Stimulated activated CD4-positive, alpha-beta T cell treated with anti-CD3 and anti-CD28 coated beads, Interleukin-1b, Interleukin-23, amount 100 ng/mL, for 48 hours (primary cell): Measurements from ENCODE around the gene PTPRG.

ENCODE experiments used
- DNase-seq: peaks from one replicate; pipeline ENCODE4 v3.0.0-alpha.2; 2020

The PTPRG gene

DNA sequence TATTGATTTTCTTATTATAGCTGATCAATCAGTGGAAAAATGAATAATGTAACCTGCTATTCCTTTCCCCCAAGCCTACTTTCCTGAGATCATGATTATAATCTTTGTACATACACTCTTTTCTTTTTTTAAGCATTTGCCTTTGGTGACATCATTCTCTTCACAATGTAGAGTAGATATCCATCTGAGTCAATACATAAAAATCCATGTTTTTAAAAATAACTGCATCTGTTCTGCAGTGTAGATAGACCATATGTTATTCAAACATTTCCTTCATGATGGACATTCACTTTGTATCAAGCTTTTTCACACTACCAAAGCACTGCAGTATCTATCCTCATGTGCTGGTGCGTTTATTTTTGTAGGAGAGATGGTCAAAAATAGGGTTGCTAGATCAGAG is 211.1 kb downstream of the PTPRG start:
- no peak for DNase-seq

DNA sequence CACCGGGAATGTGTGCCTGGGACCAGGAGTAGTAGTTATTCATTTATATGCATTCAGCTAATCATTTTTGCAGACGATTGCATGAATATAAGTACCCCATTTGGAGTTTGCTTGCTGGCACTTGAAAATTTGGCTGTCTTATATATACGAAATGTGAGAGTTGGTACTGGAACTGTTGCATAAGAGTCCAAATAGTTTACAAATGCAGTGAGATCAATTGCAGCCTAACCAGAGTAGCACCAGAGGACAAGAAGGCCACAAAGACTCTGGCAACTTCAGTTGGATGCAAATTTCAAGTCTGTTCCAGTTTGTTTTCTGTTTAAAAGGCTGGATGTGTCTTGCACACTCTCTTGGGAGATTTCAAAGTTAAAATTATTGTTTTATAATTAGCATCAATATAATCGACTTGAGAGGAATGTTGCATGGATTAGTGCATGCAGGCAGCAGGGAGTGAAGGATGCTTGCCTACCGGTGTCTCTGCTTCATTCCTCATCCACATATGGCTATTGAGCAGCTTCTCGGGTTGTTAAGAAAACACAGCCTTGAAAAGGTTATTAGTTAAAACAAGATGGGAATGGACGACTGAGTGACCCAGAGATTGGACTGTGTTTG is 213.0 kb downstream of the PTPRG start:
- no peak for DNase-seq

DNA sequence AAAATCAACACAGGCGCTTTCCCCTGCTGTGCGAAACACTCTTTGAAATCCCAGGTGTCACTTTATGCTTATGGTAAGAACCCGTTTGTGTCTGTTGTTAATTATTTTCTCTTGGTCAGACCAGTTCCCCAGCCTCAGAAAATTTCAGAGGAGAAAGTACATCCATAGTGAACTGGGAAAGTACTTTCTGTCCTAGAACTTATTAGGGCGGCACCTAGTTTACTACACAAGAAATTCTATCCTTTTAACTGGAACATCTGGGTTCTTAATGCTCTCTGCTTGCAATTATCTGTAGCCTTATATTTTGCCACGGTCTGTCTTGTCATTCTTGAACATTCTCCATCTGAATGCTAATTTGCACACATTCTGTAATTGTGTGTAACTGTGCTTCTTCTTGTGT is 215.0 kb downstream of the PTPRG start:
- no peak for DNase-seq

DNA sequence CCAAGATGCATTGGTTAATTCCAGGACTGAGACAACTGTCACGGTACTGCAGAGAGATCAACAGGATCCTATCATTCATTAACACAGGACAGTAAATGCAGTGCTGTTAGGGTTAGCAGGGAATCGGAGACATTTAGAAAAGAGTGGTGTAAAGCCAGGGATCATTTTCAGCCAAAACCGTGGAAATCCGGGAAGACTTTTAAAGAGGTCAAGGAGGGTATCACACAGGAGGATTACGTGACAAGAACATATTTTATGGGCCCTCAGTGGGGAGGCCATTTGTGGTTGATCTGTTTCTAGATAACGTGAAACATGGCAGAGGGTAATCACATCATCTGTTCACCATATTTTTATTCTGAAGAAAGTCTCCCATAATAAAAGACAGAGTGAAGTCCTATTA is 216.1 kb downstream of the PTPRG start:
- DNase-seq, result no peak

DNA sequence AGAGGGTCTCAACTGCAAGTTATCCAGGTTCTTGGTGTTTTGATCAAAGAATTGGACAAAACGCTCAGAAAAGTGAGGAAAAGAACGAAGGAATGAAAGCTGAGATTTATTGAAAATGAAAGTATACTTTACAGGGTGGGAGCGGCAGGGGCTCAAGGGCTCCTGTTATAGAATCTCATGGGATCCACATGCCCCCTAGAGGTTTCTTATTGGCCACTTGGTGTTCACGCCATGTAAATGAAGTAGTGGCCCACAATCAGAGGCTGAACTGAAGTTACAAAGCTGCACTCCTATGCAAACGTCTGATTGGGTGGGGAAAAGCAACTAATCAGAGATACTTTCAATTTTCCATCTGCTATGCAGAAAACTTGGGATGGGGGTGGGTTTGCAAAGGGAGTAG is 216.7 kb downstream of the PTPRG start:
- no peak for DNase-seq

DNA sequence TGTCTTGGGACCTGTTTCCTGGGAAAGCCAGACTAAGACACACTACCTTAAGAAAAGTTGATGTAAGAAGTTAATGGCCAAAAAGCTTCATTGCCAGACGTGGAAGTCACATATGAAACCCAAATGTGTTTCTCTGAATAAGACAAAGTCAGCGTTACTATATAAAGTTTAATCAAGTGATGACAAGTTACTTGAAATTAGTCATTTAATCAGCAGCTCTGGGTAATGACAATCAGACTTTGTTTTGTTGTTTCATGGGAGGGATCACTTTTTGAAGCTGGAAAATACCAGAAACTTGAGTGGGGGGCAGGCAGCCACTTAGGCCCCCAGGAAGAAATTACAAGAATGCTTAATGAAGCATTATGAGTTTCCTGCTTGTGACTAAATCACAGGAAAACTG is 218.6 kb downstream of the PTPRG start:
- no peak for DNase-seq

DNA sequence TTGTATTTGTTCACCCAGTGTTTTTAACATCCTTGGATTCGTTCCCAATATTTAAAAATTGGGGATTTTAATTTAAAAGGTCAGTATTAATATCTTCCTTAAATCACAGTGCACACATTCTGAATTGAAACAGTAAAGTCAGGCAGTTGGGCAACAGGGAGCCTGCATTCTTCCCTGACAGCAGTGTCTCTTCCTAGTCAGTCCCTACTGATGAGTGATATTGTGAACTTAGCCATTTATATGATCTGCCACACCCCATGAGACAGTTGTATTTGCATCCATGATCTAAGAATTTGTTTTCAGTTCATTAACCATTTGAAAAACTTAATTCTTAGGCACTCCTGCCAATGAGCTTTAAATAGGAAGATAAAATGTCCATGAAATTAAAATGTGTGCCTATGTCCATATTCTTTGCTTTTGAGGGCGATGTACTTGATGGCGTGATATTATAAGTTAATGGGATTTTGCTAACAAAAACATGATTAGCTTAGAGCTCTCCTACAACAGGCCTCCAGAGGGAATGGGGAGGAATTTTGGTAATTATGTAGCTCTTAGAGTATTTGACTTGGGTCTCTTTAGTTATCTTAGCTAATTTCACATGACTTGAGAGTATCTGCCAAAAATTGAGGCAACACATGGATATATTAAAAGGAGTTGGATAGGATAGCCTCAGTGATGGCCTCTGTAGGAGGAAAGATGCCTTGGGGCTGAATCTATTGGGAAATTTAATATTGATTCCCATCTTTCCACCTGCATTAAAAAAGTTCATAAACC is 219.3 kb downstream of the PTPRG start:
- no peak for DNase-seq

DNA sequence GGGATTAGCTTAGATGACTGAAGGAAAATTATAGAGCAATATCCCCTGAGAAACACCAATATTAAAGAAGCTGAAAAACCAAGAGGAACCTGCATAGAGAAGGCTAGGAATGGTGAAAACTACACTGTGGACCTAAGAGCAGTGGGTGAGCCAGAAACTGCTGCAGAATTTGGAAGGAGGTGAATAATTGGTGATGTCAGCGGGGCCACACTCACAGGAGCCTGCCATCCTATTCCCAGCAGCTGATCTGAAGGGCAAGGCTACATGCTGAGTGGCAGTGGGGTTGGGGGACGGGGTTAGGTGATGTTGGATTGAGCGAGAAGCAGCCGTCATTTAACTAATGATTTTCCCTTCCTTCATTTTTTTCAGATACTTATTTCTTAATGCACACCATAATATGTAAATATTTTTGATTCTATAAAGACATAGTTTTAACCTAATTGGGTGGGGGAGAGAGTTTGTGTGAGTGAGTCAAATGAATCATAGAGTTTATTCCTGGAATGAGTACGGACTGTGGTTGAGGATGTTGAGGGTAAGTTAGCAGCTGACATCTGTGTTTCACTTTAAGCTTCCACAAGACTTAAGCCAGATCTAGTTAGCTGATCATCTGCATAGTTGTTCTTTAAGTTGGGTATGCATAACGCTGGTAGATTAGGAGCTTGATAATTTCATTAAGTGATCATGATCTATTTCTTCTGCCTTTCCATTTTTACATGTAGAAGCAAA is 222.8 kb downstream of the PTPRG start:
- DNase-seq, result no peak

DNA sequence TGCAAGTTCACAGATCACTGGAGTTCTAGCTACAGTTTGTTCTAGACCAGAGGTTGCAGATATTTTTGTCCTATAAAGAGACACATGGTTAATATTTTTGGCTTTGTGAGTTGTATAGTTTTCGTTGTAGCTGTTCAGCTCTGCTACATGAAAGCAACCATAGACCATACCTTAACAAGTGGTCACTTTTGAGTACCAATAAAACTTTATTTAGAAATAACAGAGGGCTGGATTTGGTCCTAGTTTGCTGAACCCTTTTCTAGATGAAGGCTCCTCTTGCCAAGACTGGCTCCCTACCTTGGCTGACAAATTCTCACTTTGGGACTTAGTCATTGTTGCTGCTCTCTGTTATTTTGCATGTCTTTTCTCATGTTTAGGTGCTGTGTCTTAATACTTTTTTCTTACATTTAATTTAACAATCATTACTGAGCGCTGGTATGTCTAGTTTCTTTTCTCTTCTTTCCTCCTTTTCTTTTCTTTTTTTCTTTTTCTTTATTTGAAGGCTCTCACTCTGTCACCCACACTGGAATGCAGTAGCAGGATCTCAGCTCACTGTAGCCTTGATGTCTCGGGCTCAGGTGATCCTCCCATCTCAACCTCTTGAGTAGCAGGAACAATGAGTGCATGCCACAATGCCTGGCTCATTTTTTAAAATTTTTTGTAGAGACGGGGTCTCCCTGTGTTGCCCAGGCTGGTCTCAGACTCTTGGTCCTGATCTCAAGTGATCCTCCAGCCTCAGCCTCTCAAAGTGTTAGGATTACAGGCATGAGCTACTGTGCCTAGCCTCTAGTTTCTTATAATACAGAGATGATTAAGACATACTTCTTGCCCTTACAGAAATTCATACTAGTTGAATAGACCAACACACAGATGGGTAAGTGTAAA is 227.5 kb downstream of the PTPRG start:
- DNase-seq, result no peak

DNA sequence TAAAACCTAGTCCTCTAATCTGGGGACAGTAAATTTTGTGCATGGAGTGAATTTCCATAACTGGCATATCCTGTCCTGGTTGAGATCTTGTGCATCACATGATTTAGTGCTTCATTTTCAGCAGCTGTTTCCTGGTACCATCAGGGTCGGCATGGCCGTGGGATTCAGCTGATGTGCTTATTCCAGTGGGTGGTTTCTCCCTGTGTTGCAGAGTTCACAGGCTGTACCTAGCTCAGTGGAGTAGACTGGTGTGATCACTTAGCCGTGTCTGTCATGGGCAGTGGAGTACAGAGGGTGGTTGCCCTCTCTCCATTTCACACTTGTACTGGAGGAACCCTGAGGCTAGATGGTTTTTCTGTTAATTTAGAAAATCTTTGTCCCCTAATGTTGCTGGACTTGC is 228.5 kb downstream of the PTPRG start:
- DNase-seq, result no peak

DNA sequence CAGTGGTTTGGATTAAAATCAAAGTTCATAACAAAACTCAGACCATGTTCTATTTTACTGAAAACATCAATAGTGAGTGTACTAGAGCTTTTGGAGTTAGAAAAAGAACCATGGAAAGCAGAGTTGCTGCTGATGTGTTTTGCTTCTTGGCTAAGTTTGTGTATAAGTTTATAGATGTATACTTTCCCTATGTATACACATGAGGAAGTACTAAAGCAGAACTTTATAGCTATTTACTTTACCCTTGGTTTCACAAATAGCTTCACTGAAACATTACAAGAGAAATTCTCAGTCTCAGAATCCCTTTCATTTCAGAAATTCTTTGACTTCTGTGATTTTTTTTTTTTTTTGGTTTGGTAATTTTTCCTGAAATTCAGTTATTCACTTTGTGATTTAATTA is 229.0 kb downstream of the PTPRG start:
- no peak for DNase-seq

DNA sequence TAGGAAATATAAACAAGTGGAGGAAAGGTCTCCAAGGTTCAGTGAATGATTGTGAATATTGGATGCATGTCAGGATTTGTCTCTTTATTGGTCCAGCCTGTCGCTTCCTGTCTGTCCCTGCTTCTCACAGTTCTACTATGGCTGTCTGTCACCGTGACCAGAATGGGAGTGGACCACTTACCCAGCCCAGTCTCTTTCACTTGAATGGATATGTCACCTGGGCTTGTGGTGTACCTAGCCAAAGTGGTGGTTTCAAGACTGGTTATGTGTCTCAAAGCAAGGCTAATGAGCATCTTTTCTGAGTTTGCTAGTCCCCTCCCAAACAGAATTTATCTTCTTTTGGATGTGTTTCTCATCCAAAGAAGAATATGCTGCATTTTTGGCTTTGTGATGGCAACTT is 231.7 kb downstream of the PTPRG start:
- no peak for DNase-seq

DNA sequence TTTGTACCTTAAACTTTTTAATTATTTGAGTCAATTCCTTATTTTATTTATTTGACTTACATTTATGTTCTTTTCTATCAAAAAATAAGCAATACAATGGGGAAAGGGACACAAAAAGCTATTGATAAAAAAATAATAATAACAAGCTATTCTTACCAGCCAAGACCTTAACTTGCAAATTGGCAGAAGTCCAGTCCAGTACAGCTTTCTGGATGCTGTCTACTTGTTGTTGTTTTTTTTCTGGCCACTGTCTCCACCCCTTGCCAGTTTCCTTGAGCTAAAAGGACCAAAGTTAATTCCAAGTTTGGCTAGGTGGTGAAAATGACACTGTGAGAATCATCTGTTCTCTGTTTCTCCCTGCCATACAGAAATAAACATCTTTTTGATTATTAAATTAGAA is 232.2 kb downstream of the PTPRG start:
- DNase-seq, result no peak

DNA sequence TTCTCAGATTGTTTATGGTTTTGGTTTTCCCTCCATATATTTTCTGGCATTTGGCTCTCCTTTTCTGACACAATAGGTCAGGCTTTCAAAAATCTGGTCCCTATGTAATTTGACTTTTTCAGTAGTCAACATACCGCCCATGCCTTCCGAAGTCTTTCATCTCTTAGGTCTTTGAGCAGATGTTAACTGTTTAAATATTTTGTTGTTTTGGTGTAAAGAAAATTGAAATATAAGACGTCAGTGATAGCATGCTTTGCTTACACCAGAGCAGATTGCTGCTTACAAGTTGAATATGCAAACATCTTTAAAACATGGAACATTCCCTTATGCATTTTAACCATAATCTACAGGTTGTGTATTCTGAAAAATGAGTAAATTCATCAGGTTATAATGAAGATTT is 233.0 kb downstream of the PTPRG start:
- DNase-seq, result no peak

DNA sequence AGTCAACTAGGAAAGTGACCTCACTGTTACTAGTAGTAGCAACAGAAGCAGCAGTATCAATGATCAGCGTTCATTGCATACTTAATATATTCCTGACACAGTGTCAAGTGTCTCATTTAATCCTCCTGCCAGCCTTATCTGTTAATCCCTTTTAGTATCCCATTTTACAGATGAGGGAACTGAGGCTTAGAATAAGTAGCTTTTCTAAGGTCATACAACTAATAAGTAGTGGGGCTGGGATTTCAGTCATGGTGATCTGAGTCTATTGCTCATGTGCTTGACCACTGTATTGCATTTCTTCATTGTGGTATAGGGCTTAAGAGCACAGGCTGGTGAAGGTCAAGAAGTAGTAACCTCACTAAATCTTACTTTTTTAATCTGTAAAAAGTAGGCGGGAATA is 233.6 kb downstream of the PTPRG start:
- DNase-seq, result no peak

DNA sequence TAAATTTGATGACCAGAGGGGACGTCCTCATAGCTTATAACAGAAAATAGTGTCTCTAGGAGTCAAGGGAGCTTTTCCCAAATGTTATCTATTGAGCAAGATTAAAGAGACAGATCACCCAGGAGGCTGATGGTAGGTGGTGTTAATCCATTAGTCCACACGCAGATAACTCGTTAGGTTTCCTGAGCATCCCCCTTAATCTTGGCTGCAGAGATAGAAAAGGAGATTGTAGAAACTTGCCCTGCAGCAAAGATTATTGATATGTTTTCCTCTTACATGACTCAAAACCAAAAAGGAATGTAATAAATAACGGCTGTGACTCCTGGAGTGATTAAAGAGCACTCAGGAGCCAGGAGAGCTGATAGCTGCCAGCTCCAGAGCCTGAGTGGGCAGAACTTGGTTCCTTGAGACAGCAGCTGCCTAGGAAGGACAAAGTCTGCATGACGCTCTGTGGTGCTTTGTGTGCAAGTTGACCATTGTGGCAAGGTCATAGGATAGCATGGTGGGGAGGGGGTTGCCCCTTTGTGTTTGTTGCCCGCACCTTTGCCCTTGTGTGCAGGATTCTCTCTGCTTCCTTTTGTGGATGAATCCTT is 234.8 kb downstream of the PTPRG start:
- no peak for DNase-seq

DNA sequence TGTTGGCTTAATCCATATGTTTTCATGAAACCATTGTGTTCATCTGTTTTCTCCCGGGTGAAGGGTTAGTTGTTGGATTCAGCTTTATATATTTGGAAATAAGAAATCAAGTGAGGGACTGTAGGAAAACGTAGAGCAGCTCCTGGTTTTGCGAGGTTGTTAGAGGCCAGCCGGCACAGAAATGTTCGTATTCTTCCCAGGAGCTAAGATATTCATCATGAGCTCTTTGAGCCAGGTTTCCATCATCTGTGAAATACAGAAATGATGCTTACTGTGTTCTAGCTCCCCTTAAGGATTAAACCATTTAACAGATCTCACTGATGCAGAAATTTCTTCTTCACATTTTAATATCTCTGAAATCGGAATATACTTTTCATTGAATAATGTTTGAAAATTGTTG is 235.5 kb downstream of the PTPRG start:
- no peak for DNase-seq

DNA sequence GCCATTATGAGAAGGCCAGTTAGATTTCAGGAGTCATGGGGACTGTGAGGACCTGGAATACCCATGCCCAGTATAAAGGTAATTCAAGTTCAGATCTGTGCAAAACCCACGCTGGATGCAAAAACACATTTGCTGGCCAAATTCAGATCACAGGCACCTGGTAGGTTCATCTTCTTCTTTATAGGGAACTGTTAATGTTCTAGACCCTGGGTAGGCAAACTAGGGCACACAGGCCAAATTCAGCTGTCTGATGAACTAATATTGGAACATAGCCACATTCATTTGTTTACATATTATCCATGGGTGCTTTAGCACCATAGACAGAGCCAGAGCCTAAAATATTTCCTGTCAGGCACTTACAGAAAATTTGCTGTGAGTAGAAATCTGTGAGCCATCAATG is 241.4 kb downstream of the PTPRG start:
- DNase-seq, result no peak

DNA sequence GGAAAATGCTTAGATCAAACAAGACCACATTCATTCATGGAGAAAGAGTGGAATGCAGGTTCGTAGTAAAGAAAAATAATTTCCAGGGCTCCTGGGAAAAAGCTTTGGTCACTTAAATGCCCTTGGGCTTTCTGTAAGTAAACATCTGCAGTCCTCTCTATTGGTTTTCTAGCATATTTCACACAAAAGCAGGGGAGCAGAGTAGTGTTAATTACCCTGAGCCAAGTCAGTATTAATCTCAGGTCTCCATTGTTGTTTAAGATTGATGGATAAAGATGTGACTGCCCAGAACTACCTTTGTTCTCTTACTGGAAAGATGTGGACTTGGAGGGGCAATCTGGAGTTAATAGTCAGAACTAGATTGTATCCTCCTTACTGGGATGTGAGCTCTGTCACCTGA is 242.6 kb downstream of the PTPRG start:
- no peak for DNase-seq

DNA sequence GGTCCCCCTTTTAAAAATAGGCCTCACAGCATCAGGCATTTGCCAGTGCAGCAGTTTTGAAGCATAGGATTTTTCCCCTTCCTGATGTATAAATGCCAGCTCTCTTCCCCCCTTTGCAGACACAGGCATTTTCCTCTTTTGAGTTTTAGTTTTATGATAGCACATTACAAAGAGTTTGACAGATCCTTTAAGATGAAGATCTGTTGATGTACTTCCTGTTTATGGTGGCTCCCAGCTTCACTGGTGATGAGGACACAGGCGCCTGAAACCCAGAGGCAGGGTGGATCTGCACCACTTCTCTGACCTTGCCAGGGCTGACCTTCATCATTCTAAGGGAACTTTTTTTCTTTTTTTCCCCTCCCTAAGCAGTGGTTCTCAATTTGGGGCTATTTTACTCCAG is 243.4 kb downstream of the PTPRG start:
- no peak for DNase-seq

DNA sequence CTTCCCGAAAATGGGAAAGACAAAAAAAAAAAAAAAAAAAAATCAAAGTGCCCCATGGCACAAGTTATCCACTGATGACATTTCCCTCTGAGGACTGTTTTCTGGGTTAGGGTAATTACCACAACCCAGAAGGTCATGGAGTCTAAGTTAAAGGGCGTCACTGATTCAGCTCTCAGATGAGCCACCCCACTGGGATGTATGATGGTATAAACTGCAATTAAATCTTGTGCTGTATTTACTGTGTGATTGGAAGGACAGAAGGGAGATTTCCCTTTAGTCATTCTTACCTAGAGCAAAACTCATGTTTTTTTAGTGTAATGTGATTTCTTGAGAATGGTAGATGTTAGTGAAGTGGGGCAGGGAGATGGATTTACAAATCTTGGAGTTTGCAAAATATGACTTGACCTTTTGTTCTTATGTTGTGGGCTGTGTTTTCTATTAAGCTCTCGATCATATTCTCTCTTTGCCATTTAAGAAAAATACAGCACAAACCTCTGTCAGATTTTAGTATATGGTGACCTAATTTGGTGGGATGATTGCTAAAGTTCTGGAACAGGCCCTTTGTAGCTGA is 244.2 kb downstream of the PTPRG start:
- DNase-seq, result no peak

DNA sequence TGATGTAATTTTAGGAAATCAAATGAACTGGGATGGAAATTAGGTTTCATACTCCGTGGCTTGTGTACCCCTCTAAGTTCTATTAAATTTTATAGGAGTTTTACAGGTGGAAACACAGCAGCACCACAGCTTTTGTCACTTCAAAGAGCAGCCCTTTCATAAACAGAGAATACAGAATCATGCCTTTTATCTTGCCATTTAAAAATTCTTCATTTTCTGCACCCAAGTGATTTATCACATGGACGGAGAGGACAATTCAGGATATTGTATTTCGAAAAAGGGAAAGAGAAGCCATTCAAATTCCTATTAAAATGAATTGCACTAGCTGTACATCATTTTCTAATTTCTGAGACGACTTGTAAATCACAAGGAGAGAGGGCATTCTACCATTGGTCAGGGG is 245.4 kb downstream of the PTPRG start:
- DNase-seq, result no peak

DNA sequence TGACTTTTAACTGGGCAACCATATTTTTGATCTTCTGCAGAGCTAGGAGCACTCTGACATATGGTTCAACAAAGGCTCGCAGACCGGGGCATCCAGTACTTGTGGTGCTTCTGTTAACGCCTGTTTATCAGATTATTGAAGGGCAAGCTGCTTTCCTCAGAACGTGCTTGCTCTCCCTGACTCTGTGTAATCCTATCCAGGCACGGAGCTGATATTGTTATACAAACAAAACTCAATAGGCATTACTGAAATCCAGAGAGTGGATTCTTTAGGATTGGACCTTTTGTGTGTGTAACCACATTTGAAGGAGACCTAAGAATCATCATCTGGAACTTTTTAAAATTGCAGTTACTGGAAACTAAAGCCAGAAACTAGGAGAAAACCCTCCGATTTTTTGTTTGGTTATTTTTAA is 246.5 kb downstream of the PTPRG start:
- DNase-seq, result no peak
